Kidney capillary endothelial cell (primary cell): ENCODE results near the gene SLC25A48.
A peak's percentile ranks its signal among the peaks of the same experiment; 100 is the strongest.
"Not testable (repeated sequence)": the region's sequence is repeated elsewhere in the genome, so short reads cannot be mapped to it uniquely, and the experiment has no call there.

Experiments used
- DNase-seq: peaks from one replicate; pipeline ENCODE4 v3.0.0-alpha.2; 2018; ENCODE audit warnings: low spot score

SLC25A48 gene

GRCh38 chr5:135829681-135830383, 4.6 kb upstream of the SLC25A48 start:
- DNase-seq, result peak; percentile 51

GRCh38 chr5:135830384-135830700, 4.1 kb upstream of the SLC25A48 start:
- no peak for DNase-seq

GRCh38 chr5:135830876-135831275, 3.6 kb upstream of the SLC25A48 start:
- DNase-seq, result no peak

GRCh38 chr5:135831439-135831838, 3.0 kb upstream of the SLC25A48 start:
- no peak for DNase-seq

GRCh38 chr5:135831851-135832555, 2.5 kb upstream of the SLC25A48 start:
- no peak for DNase-seq

GRCh38 chr5:135832941-135833920, 1.2 kb upstream of the SLC25A48 start:
- DNase-seq, result no peak

- peak; percentile 19 for DNase-seq
Observed at GRCh38 chr5:135833961-135834638, 363 bp upstream of the SLC25A48 start.

- no peak for DNase-seq
Observed at GRCh38 chr5:135835766-135836165, 1.3 kb downstream of the SLC25A48 start.

- not testable (repeated sequence) for DNase-seq
Observed at GRCh38 chr5:135838395-135838794, 3.9 kb downstream of the SLC25A48 start.

GRCh38 chr5:135839566-135839965, 5.1 kb downstream of the SLC25A48 start:
- no peak for DNase-seq

- no peak for DNase-seq
Observed at GRCh38 chr5:135840959-135841358, 6.5 kb downstream of the SLC25A48 start.

- no peak for DNase-seq
Observed at GRCh38 chr5:135842737-135843136, 8.3 kb downstream of the SLC25A48 start.

GRCh38 chr5:135843571-135844337, 9.3 kb downstream of the SLC25A48 start:
- no peak for DNase-seq

- DNase-seq, result no peak
Observed at GRCh38 chr5:135846311-135846710, 11.8 kb downstream of the SLC25A48 start.

- DNase-seq, result no peak
Observed at GRCh38 chr5:135847976-135848375, 13.5 kb downstream of the SLC25A48 start.

GRCh38 chr5:135850231-135850630, 15.8 kb downstream of the SLC25A48 start:
- DNase-seq, result no peak

- DNase-seq, result no peak
Observed at GRCh38 chr5:135850671-135851070, 16.2 kb downstream of the SLC25A48 start.

- DNase-seq, result no peak
Observed at GRCh38 chr5:135851186-135851914, 16.9 kb downstream of the SLC25A48 start.

- no peak for DNase-seq
Observed at GRCh38 chr5:135851915-135852845, 17.7 kb downstream of the SLC25A48 start.
